ENCODE measurements around the gene CNTNAP4.

The CNTNAP4 gene

GRCh38 chr16:76409706-76410105 lies 132.5 kb downstream of the CNTNAP4 start:
- no peak for DNase-seq

GRCh38 chr16:76421571-76421970 lies 144.4 kb downstream of the CNTNAP4 start:
- DNase-seq, result no peak

GRCh38 chr16:76428858-76429257 lies 151.7 kb downstream of the CNTNAP4 start:
- DNase-seq, result no peak

- DNase-seq, result no peak
Measured at GRCh38 chr16:76441391-76441790, 164.2 kb downstream of the CNTNAP4 start.

GRCh38 chr16:76441876-76442275 lies 164.7 kb downstream of the CNTNAP4 start:
- no peak for DNase-seq

GRCh38 chr16:76443973-76444372 lies 166.8 kb downstream of the CNTNAP4 start:
- DNase-seq, result no peak

GRCh38 chr16:76444832-76445231 lies 167.6 kb downstream of the CNTNAP4 start:
- DNase-seq, result no peak

GRCh38 chr16:76445815-76446214 lies 168.6 kb downstream of the CNTNAP4 start:
- DNase-seq, result no peak

GRCh38 chr16:76446251-76446650 lies 169.1 kb downstream of the CNTNAP4 start:
- DNase-seq, result no peak

- DNase-seq, result no peak
Measured at GRCh38 chr16:76450890-76451289, 173.7 kb downstream of the CNTNAP4 start.

- no peak for DNase-seq
Measured at GRCh38 chr16:76455257-76455656, 178.1 kb downstream of the CNTNAP4 start.

- DNase-seq, result no peak
Measured at GRCh38 chr16:76456016-76456415, 178.8 kb downstream of the CNTNAP4 start.

- no peak for DNase-seq
Measured at GRCh38 chr16:76459111-76459510, 181.9 kb downstream of the CNTNAP4 start.

- DNase-seq, result no peak
Measured at GRCh38 chr16:76461836-76462235, 184.6 kb downstream of the CNTNAP4 start.

GRCh38 chr16:76464955-76465620 lies 187.9 kb downstream of the CNTNAP4 start:
- no peak for DNase-seq

GRCh38 chr16:76466871-76467270 lies 189.7 kb downstream of the CNTNAP4 start:
- DNase-seq, result no peak

GRCh38 chr16:76474048-76474447 lies 196.8 kb downstream of the CNTNAP4 start:
- no peak for DNase-seq

- DNase-seq, result no peak
Measured at GRCh38 chr16:76478105-76478504, 200.9 kb downstream of the CNTNAP4 start.

- no peak for DNase-seq
Measured at GRCh38 chr16:76483307-76483909, 206.2 kb downstream of the CNTNAP4 start.

- no peak for DNase-seq
Measured at GRCh38 chr16:76484020-76484419, 206.8 kb downstream of the CNTNAP4 start.

- no peak for DNase-seq
Measured at GRCh38 chr16:76486740-76487139, 209.5 kb downstream of the CNTNAP4 start.

GRCh38 chr16:76487411-76488064 lies 210.3 kb downstream of the CNTNAP4 start:
- DNase-seq, result no peak

- no peak for DNase-seq
Measured at GRCh38 chr16:76488065-76488417, 210.8 kb downstream of the CNTNAP4 start.

- no peak for DNase-seq
Measured at GRCh38 chr16:76490036-76490639, 212.9 kb downstream of the CNTNAP4 start.

Data from NCI-H1930 (cell line).